ENCODE data around the gene CD8B.

Gene CD8B

GRCh38 chr2:86768189-86768949, 93.3 kb downstream of the CD8B start:
- no peaks in the 10 kb centered on the region for H3K27me3 Mint-ChIP-seq (ENCODE audit: low read depth)
- no peaks in the 10 kb centered on the region for H3K9me3 Mint-ChIP-seq
- no peak overlapping the region for H3K4me3 Mint-ChIP-seq
- peaks cover 6% of the 10 kb centered on the region for H3K4me1 Mint-ChIP-seq
- TF ChIP-seq CTCF (IDR thresholded peaks at IDR 0.05; ENCODE audit: unreplicated experiment in 3 of 3): no peak
- peaks cover 48% of the 10 kb centered on the region for H3K36me3 Mint-ChIP-seq (ENCODE audit: low read depth)
- H3K27ac Mint-ChIP-seq: peak overlapping the region; percentile 21 to 75 (median 50)

Data from nephron (organoid).